Limb (tissue), 2 donors: ENCODE data around the gene KHDC4.
A peak's percentile ranks its signal among the peaks of the same experiment; 100 is the strongest.
"Not testable (repeated sequence)": the region's sequence is repeated elsewhere in the genome, so short reads cannot be mapped to it uniquely, and the experiment has no call there.

Experiments
- DNase-seq, 2 donors: peaks; one replicate each; pipeline ENCODE4 v3.0.0-alpha.2; 2016; ENCODE audit errors: extremely low spot score in 2 of 2

Gene KHDC4

DNA sequence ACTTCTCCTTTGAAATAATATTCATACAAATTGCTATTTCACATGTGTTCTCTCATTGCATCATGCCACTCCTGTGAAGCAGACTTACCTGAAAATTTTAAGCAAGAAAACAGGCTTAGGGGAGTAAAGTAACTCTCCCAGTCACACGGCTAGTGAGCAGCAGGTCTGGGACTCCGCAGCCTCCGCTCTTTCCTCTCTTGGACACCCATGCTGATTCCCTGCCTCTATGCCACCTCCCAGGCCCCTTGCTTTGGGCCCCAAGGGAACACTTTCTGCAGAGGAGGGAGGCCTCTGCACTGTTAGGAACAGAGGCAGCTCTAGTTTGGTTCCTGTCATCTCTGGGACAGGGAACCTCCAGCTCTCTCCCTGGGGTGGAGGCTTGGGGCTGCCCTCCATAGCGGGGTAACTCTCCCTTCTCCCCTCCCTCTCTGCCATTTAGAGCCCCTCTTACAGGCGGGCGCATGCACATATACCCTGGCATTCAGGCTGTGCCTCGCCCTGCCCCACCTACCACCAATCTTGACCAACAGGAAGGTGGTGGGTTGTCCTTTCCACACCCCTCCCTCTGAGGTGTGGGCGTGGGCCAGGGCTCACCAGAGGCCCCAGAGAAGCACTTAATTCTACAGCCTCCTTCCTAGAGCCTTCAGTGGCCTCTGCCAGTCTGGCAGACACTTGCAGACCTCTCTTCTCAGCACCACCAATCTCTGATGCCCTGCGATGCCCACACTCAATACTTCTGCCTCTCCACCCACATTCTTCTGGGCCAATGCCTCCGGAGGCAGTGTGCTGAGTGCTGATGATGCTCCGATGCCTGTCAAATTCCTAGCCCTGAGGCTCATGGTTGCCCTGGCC lies 7.0 kb upstream of the KHDC4 start, which contains the start of gene RXFP4:
Gene RXFP4, plus strand, starts transcription at position 646 of the 852 bp plus-strand sequence. Its CDS starts 72 bp downstream, at position 718.
- DNase-seq: no peak

- DNase-seq: no peak
Measured at GRCh38 chr1:155940482-155940992, 6.3 kb upstream of the KHDC4 start.

GRCh38 chr1:155938220-155938627 lies 4.0 kb upstream of the KHDC4 start:
- DNase-seq: peak in 1 of 2 donors; percentile 74

DNA sequence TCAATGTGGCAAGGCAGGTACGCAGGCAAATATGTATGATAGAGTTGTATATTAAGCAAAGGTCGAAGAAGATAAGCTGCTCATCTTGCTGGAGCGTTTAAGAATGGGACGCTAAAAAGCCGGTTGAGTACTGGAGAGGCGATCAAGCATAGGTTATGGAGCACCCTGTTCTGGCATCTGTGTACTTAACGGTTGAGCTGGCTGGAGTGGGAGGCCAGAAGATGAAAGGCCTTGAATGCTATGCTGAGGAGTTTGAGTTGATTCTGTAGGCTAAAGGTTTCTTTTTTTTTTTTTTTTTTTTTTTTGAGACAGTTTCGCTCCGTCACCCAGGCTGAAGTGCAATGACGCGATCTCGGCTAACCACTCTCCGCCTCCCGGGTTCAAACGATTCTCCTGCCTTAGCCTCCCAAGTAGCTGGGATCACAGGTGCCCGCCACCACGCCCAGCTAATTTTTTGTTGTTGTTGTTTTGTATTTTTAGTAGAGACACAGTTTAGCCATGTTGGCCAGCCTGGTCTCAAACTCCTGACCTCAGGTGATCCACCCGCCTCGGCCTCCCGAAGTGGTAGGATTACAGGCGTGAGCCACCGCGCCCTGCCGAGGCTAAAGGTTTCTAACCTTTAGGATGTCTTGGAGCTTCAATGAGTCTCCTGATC lies 850 bp upstream of the KHDC4 start:
- no peak for DNase-seq

DNA sequence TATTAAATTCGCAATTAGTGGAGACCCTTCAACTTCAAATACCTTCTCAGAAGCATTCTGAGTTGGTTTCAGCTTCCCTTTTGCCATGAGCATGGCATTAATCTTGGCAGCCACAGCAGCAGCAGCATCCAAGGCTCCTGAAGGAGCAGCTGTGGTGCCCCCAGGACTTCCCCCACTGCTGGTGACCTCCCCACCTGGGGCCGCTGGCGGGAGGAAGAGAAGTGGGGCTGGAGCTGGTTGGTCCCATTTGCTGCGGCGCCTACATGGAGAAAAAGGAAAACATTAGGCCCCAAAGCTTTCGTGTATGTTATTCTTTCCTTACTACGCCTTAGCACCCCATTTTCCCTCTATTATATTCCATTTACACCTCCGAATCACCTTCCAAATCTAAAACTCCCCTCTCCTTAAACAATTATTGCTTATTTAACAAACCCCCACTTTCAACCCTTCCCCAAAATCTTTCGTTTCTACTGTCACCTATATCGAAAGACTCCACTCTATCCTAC lies 569 bp downstream of the KHDC4 start:
- no peak for DNase-seq

DNA sequence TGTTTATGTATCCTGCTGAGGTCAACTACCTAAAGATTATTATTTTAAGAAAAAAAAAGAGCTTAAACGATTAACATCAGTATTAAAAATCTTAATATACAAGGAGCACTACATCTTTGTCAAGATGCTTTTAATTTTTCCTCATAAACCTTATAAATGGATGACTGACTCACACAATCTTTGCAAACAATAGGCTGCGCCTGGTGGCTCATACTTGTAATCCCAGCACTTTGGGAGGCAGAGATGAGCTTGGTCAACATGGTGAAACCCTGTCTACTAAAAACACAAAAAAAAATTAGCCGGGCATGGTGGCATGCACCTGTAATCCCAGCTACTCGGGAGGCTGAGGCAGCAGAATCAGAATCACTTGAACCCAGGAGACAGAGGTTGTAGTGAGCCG lies 1.7 kb downstream of the KHDC4 start:
- no peak for DNase-seq

DNA sequence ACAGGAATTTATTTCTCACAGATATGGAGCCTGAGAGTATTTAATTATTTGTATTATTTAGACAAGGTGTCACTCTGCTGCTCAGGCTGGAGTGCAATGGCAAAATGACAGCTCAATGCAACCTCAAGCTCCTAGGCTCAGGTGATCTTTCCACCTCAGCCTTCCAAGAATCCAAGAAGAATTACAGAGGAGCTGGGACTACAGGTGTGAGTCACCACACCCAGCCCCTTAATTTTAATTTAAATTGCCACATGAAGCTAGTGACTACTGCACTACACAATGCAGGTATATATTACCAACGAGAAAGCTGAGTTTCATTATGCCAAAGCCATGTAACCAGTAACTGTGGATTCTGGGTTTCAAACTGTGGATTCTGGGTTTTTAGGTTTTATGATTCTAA lies 2.1 kb downstream of the KHDC4 start:
- no peak for DNase-seq

- DNase-seq: no peak
Measured at GRCh38 chr1:155931332-155932038, 2.7 kb downstream of the KHDC4 start.

- not testable (repeated sequence) for DNase-seq
Measured at GRCh38 chr1:155930725-155931124, 3.5 kb downstream of the KHDC4 start.

DNA sequence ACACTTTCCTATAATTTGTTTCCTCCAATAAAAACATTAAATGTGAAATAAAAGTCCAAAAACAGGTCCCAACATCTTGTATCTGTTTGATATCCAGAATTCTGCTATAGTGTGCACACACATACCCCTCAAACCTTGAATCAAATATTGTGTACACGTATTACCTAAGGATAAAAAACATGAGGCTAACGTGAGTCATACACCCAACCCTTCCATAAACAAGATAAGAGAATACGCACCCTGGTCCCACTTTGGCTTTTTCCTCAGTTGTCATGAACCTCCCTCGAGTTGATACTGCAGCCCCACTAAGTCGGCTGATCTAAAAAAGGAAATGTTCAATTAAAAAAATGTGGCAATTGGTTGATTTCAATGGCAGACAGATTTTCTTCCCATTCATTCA lies 5.2 kb downstream of the KHDC4 start:
- DNase-seq: no peak

DNA sequence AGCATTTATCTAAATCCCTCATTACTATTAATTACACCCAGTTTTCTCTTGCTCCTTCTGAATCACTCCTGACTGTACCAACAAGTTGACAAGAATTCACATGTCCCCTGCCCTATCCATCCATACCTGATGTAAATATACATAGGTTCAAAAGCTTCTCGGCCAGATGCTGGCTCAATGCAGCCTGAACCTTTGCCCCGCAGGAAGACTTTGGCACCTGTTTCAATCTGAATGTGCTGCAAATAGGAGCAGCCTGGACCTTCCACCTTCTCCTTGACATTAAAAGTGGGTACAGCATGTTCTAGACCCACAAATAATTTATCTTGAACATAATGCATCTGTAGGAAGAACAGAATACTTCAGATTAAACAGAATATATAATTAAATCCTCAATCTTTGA lies 8.7 kb downstream of the KHDC4 start:
- DNase-seq: no peak

DNA sequence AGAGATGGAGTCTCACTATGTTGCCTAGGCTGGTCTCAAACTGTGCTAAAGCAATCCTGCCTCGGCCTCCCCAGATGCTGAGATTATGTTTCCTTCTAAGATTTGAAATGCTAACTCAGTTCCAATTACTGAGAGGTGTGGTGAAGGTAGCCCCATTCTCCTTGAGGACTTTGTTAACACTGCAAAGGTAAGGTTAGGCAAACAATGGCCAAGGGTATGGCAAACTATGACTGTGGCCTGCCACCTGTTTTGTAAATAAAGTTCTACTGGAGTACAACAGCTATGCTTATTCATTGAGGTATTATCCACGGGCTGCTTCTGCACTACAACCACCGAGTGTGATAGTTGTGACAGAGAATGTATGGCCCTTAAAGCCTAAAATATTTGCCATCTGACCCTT lies 13.5 kb downstream of the KHDC4 start:
- no peak for DNase-seq

DNA sequence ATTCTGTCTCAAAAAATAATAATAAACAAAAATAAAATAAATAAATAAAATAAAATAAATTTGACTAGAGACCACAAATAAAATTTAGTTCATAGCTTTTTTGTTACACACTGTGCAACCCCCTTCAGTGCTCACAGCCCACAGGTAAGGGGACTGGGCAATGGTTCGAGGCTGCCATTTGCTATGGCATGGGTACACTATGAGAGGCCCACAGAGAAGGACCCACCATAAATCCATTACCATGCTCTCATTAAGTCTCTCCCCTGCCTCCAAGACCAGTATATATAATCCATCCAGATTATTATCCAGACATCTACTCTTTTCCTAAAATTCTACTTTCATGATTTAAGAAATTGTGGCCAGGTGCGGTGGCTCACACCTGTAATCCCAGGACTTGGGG lies 14.4 kb downstream of the KHDC4 start:
- DNase-seq: no peak

DNA sequence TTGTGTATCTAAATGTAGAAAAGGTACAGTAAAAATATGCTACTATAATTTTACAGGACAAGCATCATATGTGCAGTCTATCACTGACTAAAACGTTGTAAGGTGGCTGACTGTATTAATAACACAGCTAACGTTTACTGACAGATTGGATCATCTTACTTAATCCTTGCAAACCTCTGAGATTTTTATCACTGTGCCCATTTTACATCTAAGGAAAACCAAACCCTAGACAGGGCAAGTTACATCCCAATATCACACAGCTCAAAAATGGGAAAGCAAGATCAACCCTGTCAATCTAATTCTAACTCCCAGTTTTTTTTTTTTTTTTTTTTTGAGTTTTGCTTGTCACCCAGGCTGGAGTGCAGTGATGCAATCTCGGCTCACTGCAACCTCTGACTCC lies 15.6 kb downstream of the KHDC4 start:
- no peak for DNase-seq

DNA sequence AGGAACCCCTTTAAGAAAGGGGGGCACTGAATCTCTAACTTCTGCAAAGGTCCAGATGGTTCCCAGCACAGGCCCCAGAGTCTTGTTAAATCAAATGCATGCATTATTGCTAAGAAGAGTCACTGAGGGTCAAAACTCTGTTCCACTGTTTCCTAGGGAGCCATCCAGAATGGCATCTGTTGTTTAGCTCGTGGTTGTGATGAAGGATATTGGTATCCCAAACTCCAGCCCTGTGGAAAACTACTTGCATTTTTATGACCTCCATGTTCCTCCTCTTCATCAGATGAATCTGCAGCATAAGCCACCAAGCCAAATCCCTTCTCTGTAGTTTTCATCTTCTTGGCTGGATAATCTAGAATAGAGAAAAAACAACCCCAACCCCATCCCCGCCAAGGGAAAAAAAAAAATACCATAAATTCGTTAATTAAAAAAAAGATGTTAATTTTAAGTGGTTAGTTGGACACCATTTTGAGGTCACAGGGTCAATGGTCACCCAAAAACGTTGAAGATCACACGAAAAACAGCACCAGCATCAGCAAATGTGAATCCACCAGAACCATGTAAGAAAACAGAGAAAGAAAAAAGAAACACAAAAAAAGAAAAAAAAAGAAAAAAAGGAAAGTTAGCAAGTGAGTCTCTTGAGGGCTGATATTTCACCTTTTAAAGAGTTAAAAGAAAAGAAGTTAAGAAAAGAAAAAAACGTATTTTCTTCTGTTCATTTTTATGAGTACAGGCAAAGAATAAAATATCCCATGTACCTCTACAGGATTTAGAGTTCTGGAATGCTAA lies 20.1 kb downstream of the KHDC4 start:
- no peak for DNase-seq

- DNase-seq: no peak
Measured at GRCh38 chr1:155912056-155912536, 22.1 kb downstream of the KHDC4 start.

DNA sequence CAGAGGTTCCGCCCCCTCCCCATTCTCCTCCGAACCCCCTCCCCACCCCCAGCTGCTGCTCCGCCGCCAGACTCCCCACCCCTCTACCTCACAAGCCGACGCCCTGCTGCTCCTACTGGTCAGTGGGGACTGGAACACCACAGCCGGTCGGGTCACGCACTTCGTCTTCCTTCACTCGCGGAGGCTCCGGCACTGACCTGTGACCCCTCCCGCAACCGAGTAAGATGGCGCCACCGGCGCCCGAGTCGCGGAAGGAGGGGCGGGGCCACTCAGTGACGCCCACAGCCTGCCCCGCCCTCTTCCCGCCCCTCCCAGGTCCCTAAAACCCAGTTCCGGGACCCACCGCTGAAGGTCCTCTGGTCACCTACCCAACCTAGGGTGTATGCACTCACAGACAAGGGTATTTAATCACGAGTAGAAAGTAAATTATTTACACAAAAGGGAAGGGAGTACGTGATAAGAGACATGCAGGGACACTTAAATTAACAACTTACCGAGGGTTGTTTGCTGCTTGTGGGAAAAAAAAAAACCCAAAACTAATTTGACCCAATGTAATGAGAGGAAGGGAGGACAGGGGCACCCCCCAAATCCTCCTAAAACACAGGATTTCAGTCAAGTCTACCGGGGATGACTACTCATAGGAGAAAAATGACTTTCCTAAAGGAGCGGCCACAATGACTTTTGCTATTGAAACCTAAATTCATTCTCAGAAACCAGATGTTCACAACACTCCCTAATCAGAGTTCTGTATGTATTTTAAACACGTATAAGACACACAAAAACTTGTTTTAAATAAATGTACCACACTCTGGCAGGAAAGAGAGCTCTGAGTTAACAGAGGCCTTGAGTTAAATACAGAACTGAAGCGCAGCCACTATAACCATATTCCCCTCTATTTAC lies 22.8 kb downstream of the KHDC4 start, which contains the start of gene RIT1:
Gene RIT1, minus strand, starts transcription at position 194 of the 900 bp plus-strand sequence. CDS start 588 bp downstream, outside the sequence.
- peak; percentile 71 to 90 for DNase-seq

DNA sequence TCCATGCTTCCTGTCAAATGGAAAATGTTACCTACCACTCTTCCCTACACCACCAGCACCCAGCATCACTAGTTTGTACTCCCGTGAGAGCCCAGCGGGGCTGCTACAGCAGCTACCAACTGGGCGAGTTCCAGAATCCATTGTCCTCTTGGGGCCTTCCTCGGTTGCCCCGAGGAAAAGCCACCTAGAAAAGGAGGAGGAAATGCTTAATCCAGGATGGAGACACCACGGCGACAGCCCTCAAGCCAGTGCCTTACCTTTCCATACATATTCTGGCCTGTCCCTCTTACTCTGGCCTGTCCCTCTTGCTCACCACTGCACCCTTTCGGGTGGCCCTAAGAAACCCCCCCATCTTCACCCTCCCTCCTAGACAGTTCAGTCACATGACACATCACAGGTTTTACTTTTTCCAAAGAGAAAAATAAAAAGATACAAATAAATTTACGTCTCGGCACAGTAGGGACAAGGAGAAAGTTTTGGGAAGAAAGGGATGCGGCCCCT lies 23.5 kb downstream of the KHDC4 start:
- DNase-seq: peak in 1 of 2 donors; percentile 51

- DNase-seq: no peak
Measured at GRCh38 chr1:155909894-155910293, 24.3 kb downstream of the KHDC4 start.
